ENCODE results near the gene YIPF2. TPM values are rescaled to one million over a fixed set of nuclear protein-coding genes. Genes with fewer than 3 reads are reported as not detected.
A peak's percentile ranks its signal among the peaks of the same experiment; 100 is the strongest.

Gene YIPF2
- total RNA-seq, 1 donor from 2014 or later, result 42.7 TPM

GRCh38 chr19:10920781-10921180 is 7.7 kb downstream of the YIPF2 start:
- intact Hi-C loops (cut with DNase I), result loop anchor here (10.0 kb wide), 1 partner anchor 46 kb away; the partner anchor contains the start of gene CARM1
- Histone ChIP-seq H3K27me3 (no peaks in the 10 kb centered on the region), H3K36me3 (peaks cover 4 to 48% of the 10 kb centered on the region in 2 donors), H3K9me3 (no peaks in the 10 kb centered on the region), H3K4me3 (no peak overlapping the region), H3K4me1 (peaks cover 4% of the 10 kb centered on the region), H3K27ac (no peak overlapping the region)
- no peak for DNase-seq (ENCODE audit: extremely low spot score in 2 of 2)
- no peak for TF ChIP-seq POLR2A (IDR thresholded peaks at IDR 0.05)
- TF ChIP-seq POLR2AphosphoS5 (IDR thresholded peaks at IDR 0.05; ENCODE audit: insufficient read depth in 1 of 2, low read depth in 1 of 2), result no peak
- TF ChIP-seq CTCF (IDR thresholded peaks at IDR 0.05), result no peak

- TF ChIP-seq CTCF (IDR thresholded peaks at IDR 0.05) (no peak), POLR2AphosphoS5 (IDR thresholded peaks at IDR 0.05; ENCODE audit: insufficient read depth in 1 of 2, low read depth in 1 of 2) (no peak), POLR2A (IDR thresholded peaks at IDR 0.05) (no peak)
- DNase-seq (ENCODE audit: extremely low spot score in 2 of 2), result no peak
- H3K27me3 ChIP-seq, result no peaks in the 10 kb centered on the region
- H3K27ac ChIP-seq, result no peak overlapping the region
- no peaks in the 10 kb centered on the region for H3K9me3 ChIP-seq
- no peak overlapping the region for H3K4me3 ChIP-seq
- intact Hi-C loops (cut with DNase I), result loop anchor here (10.0 kb wide), 1 partner anchor 45 kb away; the partner anchor contains the start of gene CARM1
- peaks cover 4 to 48% of the 10 kb centered on the region in 2 donors for H3K36me3 ChIP-seq
- H3K4me1 ChIP-seq, result peaks cover 9% of the 10 kb centered on the region
Observed at GRCh38 chr19:10920288-10920655, 8.2 kb downstream of the YIPF2 start.

- no peak overlapping the region for H3K4me3 ChIP-seq
- no peak for DNase-seq (ENCODE audit: extremely low spot score in 2 of 2)
- intact Hi-C loops (cut with DNase I), result loop anchor here (10.0 kb wide), 1 partner anchor 45 kb away; the partner anchor contains the start of gene CARM1
- H3K4me1 ChIP-seq, result peaks cover 15% of the 10 kb centered on the region
- H3K27ac ChIP-seq, result no peak overlapping the region
- H3K27me3 ChIP-seq, result no peaks in the 10 kb centered on the region
- TF ChIP-seq POLR2AphosphoS5 (IDR thresholded peaks at IDR 0.05; ENCODE audit: insufficient read depth in 1 of 2, low read depth in 1 of 2) (no peak), CTCF (IDR thresholded peaks at IDR 0.05) (no peak), POLR2A (IDR thresholded peaks at IDR 0.05) (no peak)
- H3K36me3 ChIP-seq, result peaks cover 4 to 48% of the 10 kb centered on the region in 2 donors
- H3K9me3 ChIP-seq, result no peaks in the 10 kb centered on the region
Observed at GRCh38 chr19:10919352-10920287, 8.8 kb downstream of the YIPF2 start.

GRCh38 chr19:10918359-10918758 is 10.1 kb downstream of the YIPF2 start:
- no peak for DNase-seq (ENCODE audit: extremely low spot score in 2 of 2)
- TF ChIP-seq POLR2A (IDR thresholded peaks at IDR 0.05) (no peak), CTCF (IDR thresholded peaks at IDR 0.05) (no peak)
- Histone ChIP-seq H3K4me1 (peaks cover 19% of the 10 kb centered on the region), H3K4me3 (no peak overlapping the region), H3K27me3 (no peaks in the 10 kb centered on the region), H3K36me3 (peaks cover 4 to 53% of the 10 kb centered on the region in 2 donors), H3K27ac (no peak overlapping the region), H3K9me3 (no peaks in the 10 kb centered on the region)
- intact Hi-C loops (cut with DNase I), result no loop called here

- Histone ChIP-seq H3K36me3 (peaks cover 4 to 67% of the 10 kb centered on the region in 2 donors), H3K4me1 (peaks cover 19% of the 10 kb centered on the region), H3K9me3 (no peaks in the 10 kb centered on the region), H3K27me3 (no peaks in the 10 kb centered on the region), H3K4me3 (no peak overlapping the region), H3K27ac (peak overlapping the region; percentile 72)
- DNase-seq (ENCODE audit: extremely low spot score in 2 of 2), result no peak
- TF ChIP-seq CTCF (IDR thresholded peaks at IDR 0.05) (no peak), POLR2AphosphoS5 (IDR thresholded peaks at IDR 0.05; ENCODE audit: insufficient read depth in 1 of 2, low read depth in 1 of 2) (no peak), POLR2A (IDR thresholded peaks at IDR 0.05) (no peak)
- intact Hi-C loops (cut with DNase I), result no loop called here
Observed at GRCh38 chr19:10916602-10917001, 11.8 kb downstream of the YIPF2 start.
